ENCODE measurements around the gene NNMT. TPM values are rescaled to one million over a fixed set of nuclear protein-coding genes. Genes with fewer than 3 reads are reported as not detected.

Gene NNMT
- total and polyA plus RNA-seq, 2 donors (not counting 3 experiments of a cell fraction or from before 2014, with no cell fraction given), result 330 to 454 TPM

- BruUV-seq (replicated peaks), result no TSS peak
- Histone ChIP-seq H3K4me2 (ENCODE audit: insufficient read depth, low read length) (no peak overlapping the region), H3K36me3 (ENCODE audit: control insufficient read depth in 2 of 2, extremely low read depth in 1 of 2, insufficient read depth in 2 of 2, low read length in 2 of 2) (no peaks in the 10 kb centered on the region), H3K27ac (ENCODE audit: insufficient read depth, low read depth, low read length) (no peak overlapping the region), H2AFZ (ENCODE audit: low read depth, low read length) (no peak overlapping the region), H3K9me3 (replicated peaks; ENCODE audit: control insufficient read depth, insufficient read depth, low read length) (no peaks in the 10 kb centered on the region), H3K4me1 (ENCODE audit: control insufficient read depth, extremely low read depth, insufficient read depth, low read length) (peaks cover 6% of the 10 kb centered on the region), H3K27me3 (ENCODE audit: control insufficient read depth in 2 of 2, insufficient read depth in 2 of 2, low read length in 2 of 2) (no peaks in the 10 kb centered on the region), H4K20me1 (replicated peaks; ENCODE audit: control insufficient read depth, extremely low read depth, insufficient read depth, low read length) (no peaks in the 10 kb centered on the region), H3K9ac (replicated peaks; ENCODE audit: extremely low read depth, insufficient read depth, low read length) (no peak overlapping the region), H3K9me1 (replicated peaks; ENCODE audit: control insufficient read depth, extremely low read depth, insufficient read depth, low read length) (no peaks in the 10 kb centered on the region), H3K4me3 (replicated peaks in 1 of 3; ENCODE audit: insufficient read depth in 1 of 3, low read depth in 1 of 3, low read length in 3 of 3) (no peak overlapping the region), H3K79me2 (ENCODE audit: control insufficient read depth, insufficient read depth, low read length) (no peaks in the 10 kb centered on the region)
- POLR2A ChIA-PET, result no interaction called here
- CTCF ChIA-PET, result no interaction called here
- intact Hi-C loops (cut with micrococcal nuclease), result loop anchor here (5.0 kb wide), 1 partner anchor 165 kb away; no protein-coding TSS in a partner anchor
- DNase-seq (ENCODE audit: low read depth, low spot score) (no peak), FAIRE-seq (no peak)
- TF ChIP-seq EZH2 (IDR thresholded peaks at IDR 0.05; ENCODE audit: borderline replicate concordance, low read depth, low read length, severe bottlenecking), result no peak
- TF ChIP-seq FOS (IDR thresholded peaks at IDR 0.05; ENCODE audit: borderline replicate concordance, insufficient read depth, low read length), result no peak
- TF ChIP-seq POLR2A (IDR thresholded peaks at IDR 0.05; ENCODE audit: low read depth, low read length), result no peak
- no peak for TF ChIP-seq POLR2AphosphoS5 (IDR thresholded peaks at IDR 0.05; ENCODE audit: insufficient read depth, low read depth, low read length)
- no peak for TF ChIP-seq GATA2 (IDR thresholded peaks at IDR 0.05; ENCODE audit: insufficient read depth, insufficient read length, low read depth, low read length)
- TF ChIP-seq, protein P1, sequence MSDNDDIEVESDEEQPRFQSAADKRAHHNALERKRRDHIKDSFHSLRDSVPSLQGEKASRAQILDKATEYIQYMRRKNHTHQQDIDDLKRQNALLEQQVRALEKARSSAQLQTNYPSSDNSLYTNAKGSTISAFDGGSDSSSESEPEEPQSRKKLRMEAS (IDR thresholded peaks at IDR 0.05; ENCODE audit: insufficient read depth, insufficient read length), result no peak
- TF ChIP-seq, protein P2, sequence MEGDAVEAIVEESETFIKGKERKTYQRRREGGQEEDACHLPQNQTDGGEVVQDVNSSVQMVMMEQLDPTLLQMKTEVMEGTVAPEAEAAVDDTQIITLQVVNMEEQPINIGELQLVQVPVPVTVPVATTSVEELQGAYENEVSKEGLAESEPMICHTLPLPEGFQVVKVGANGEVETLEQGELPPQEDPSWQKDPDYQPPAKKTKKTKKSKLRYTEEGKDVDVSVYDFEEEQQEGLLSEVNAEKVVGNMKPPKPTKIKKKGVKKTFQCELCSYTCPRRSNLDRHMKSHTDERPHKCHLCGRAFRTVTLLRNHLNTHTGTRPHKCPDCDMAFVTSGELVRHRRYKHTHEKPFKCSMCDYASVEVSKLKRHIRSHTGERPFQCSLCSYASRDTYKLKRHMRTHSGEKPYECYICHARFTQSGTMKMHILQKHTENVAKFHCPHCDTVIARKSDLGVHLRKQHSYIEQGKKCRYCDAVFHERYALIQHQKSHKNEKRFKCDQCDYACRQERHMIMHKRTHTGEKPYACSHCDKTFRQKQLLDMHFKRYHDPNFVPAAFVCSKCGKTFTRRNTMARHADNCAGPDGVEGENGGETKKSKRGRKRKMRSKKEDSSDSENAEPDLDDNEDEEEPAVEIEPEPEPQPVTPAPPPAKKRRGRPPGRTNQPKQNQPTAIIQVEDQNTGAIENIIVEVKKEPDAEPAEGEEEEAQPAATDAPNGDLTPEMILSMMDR (IDR thresholded peaks at IDR 0.05; ENCODE audit: extremely low read depth in 1 of 2, insufficient read depth in 1 of 2, low read depth in 1 of 2, low read length in 2 of 2), result no peak
- TF ChIP-seq JUN (IDR thresholded peaks at IDR 0.05; ENCODE audit: borderline replicate concordance, insufficient read depth, insufficient read length, low read depth), result no peak
- TF ChIP-seq MYC (IDR thresholded peaks at IDR 0.05; ENCODE audit: low read depth, low read length), result no peak
- dilution Hi-C loops (cut with MboI; ENCODE audit: extremely low pct_ligation_motif_present, low sequenced_read_pairs), result no loop called here
These were observed 46.3 kb downstream of the NNMT start for GRCh38 chr11:114342476-114342875.

All from endothelial cell of umbilical vein (primary cell).